B cell (primary cell): ENCODE measurements around the gene ITPR2. TPM values are rescaled to one million over a fixed set of nuclear protein-coding genes. Genes with fewer than 3 reads are reported as not detected.

ENCODE experiments used
- ATAC-seq: fragments of 200-7000 bp; cut with Tn5 transposase; one replicate; pipeline ENCODE4 v1.10.0; 2021; ENCODE audit warnings: low read depth, mild to moderate bottlenecking, moderate number of reproducible peaks, moderate library complexity
- CTCF ChIA-PET: fragments of 350-600 bp; sonication (Branson Sonifier 250); formaldehyde crosslinking; loops from one replicate; lab custom pipeline; 2021; ENCODE audit warnings: antibody characterized with exemption, inconsistent platforms; lab: Charles Lee
- POLR2A ChIA-PET: fragments of 350-600 bp; sonication (Branson Sonifier 250); formaldehyde crosslinking; loops from one replicate; lab custom pipeline; 2021; ENCODE audit warnings: antibody characterized with exemption; lab: Charles Lee
- DNase-seq: peaks from one replicate; pipeline ENCODE4 v3.0.0; 2013
- H2AFZ ChIP-seq: 2 replicates; pipeline ENCODE4 v1.6.1; 2012; ENCODE audit warnings: mild to moderate bottlenecking, low read depth, low read length; ENCODE audit not compliant: insufficient read depth, poor library complexity, severe bottlenecking
- H3K27ac ChIP-seq, 2 donors: 1 replicate in 1 of 2; 2 replicates in 1 of 2; pipeline ENCODE4 v1.5.1; 2012 to 2013; ENCODE audit warnings: low read length in 2 of 2, mild to moderate bottlenecking in 2 of 2, moderate library complexity in 1 of 2
- H3K27me3 ChIP-seq, 4 experiments: fragments of 200-600 bp in 1 of 4; sonication (generic) in 1 of 4; replicated peaks in 1 of 4; 1 replicate in 2 of 4; 2 replicates in 2 of 4; pipeline versions ENCODE4 v1.6.1 to v1.7.0; 2013 to 2016; ENCODE audit warnings: low read length in 3 of 4, mild to moderate bottlenecking in 2 of 4, mixed read lengths in 1 of 4, moderate library complexity in 1 of 4; ENCODE audit not compliant: insufficient read depth in 4 of 4, control insufficient read depth in 3 of 4; ENCODE audit errors: control extremely low read depth in 1 of 4
- H3K36me3 ChIP-seq, 2 experiments: replicated peaks in 1 of 2; 1 replicate in 1 of 2; 2 replicates in 1 of 2; pipeline versions ENCODE4 v1.6.1 to v1.7.1; 2013; ENCODE audit warnings: low read length in 1 of 2; ENCODE audit not compliant: insufficient read depth in 2 of 2, control insufficient read depth in 1 of 2; ENCODE audit errors: control extremely low read depth in 1 of 2, extremely low read depth in 1 of 2
- H3K4me1 ChIP-seq, 2 donors: fragments of 200-600 bp in 1 of 2; sonication (generic) in 1 of 2; 1 replicate in 1 of 2; 2 replicates in 1 of 2; pipeline versions ENCODE4 v1.5.1 to v1.6.1; 2013 to 2017; ENCODE audit warnings: low read length in 2 of 2; ENCODE audit not compliant: control insufficient read depth in 2 of 2, insufficient read depth in 2 of 2
- H3K4me2 ChIP-seq: replicated peaks from 2 replicates; pipeline ENCODE3; 2012; ENCODE audit warnings: mild to moderate bottlenecking, low read depth, low read length; ENCODE audit not compliant: poor library complexity, severe bottlenecking
- H3K4me3 ChIP-seq, 5 experiments: fragments of 200-600 bp in 1 of 5; sonication (generic) in 1 of 5; 1 replicate in 3 of 5; 2 replicates in 2 of 5; pipeline versions ENCODE4 v1.5.1 to v1.7.0; 2011 to 2016; ENCODE audit warnings: low read length in 4 of 5, mild to moderate bottlenecking in 4 of 5, low read depth in 2 of 5, control low read depth in 1 of 5, moderate library complexity in 1 of 5; ENCODE audit not compliant: insufficient read depth in 1 of 5; ENCODE audit errors: control extremely low read depth in 1 of 5, extremely low read depth in 1 of 5
- H3K79me2 ChIP-seq: fragments of 200-600 bp; sonication (generic); one replicate; pipeline ENCODE4 v1.6.0; 2016; ENCODE audit warnings: low read length; ENCODE audit not compliant: control insufficient read depth, insufficient read depth
- H3K9ac ChIP-seq: fragments of 200-600 bp; sonication (generic); 2 replicates; pipeline ENCODE4 v1.6.1; 2017; ENCODE audit warnings: mild to moderate bottlenecking, low read length, moderate library complexity
- H3K9me3 ChIP-seq, 3 donors: one replicate each; pipeline versions ENCODE4 v1.6.1 to v1.7.1; 2013; ENCODE audit warnings: low read length in 2 of 3; ENCODE audit not compliant: control insufficient read depth in 2 of 3, insufficient read depth in 1 of 3; ENCODE audit errors: control extremely low read depth in 1 of 3
- H4K20me1 ChIP-seq: 2 replicates; pipeline ENCODE4 v1.6.0; 2012; ENCODE audit warnings: mild to moderate bottlenecking, low read length; ENCODE audit not compliant: insufficient read depth, control insufficient read depth, poor library complexity, severe bottlenecking
- H3K27ac Mint-ChIP-seq: one replicate; pipeline ENCODE4 v1.8.0; 2021; ENCODE audit warnings: mixed read lengths
- H3K27me3 Mint-ChIP-seq: one replicate; pipeline ENCODE4 v1.8.0; 2021; ENCODE audit warnings: mixed read lengths
- H3K4me1 Mint-ChIP-seq: one replicate; pipeline ENCODE4 v1.8.0; 2021; ENCODE audit warnings: mixed read lengths
- H3K4me3 Mint-ChIP-seq: one replicate; pipeline ENCODE4 v1.8.0; 2021; ENCODE audit warnings: mixed read lengths
- H3K9me3 Mint-ChIP-seq: one replicate; pipeline ENCODE4 v1.8.0; 2022; ENCODE audit warnings: mixed read lengths; ENCODE audit not compliant: insufficient read depth
- CTCF ChIP-seq: fragments of 200-600 bp; IDR thresholded peaks from one replicate; pipeline ENCODE4 v1.8.0; 2022; ENCODE audit warnings: antibody characterized with exemption, mild to moderate bottlenecking
- EZH2 ChIP-seq: IDR thresholded peaks from 2 replicates; pipeline ENCODE4 v1.6.1; 2012; ENCODE audit warnings: borderline replicate concordance, low read depth, mild to moderate bottlenecking, moderate library complexity, low read length; ENCODE audit not compliant: insufficient read depth, poor library complexity, severe bottlenecking
- WGBS: methylation state at CpG from one replicate; pipeline ENCODE4 v1.1.5; 2013; ENCODE audit warnings: missing lambda C conversion rate; ENCODE audit not compliant: insufficient coverage; 5-methylcytosine and 5-hydroxymethylcytosine counted together
- intact Hi-C: fragments of 100-400 bp; cut with micrococcal nuclease; formaldehyde crosslinking; loops from one replicate; pipeline ENCODE4 v1.10.0; 2022
- polyA plus RNA-seq: library from polyadenylated mRNA; depleted of rRNA; stranded (reverse); fragments of >200 nt; gene quantifications from 2 replicates; pipeline ENCODE4 v1.2.3, GENCODE V29; 2012
- total RNA-seq, 2 donors: library from RNA; stranded (reverse); fragments of 120-200 nt in 1 of 2; gene quantifications; 1 replicate in 1 of 2; 2 replicates in 1 of 2; pipeline versions ENCODE4 v1.2.3 to v1.2.4, GENCODE V29; 2013 to 2022

Gene ITPR2
- total and polyA plus RNA-seq, 2 donors (not counting 1 experiment from before 2014, with no cell fraction given) = 4.3 to 113 TPM

GRCh38 chr12:26869908-26870459 is 37.0 kb upstream of the ITPR2 start:
- H3K27ac ChIP-seq = no peak overlapping the region
- H3K27me3 Mint-ChIP-seq = no peaks in the 10 kb centered on the region
- H3K4me1 Mint-ChIP-seq = peaks cover 11% of the 10 kb centered on the region
- intact Hi-C loops = no loop called here
- H3K9me3 Mint-ChIP-seq = no peaks in the 10 kb centered on the region
- TF ChIP-seq CTCF (no peak), EZH2 (no peak)
- no peak overlapping the region for H2AFZ ChIP-seq
- no peaks in the 10 kb centered on the region for H3K4me1 ChIP-seq
- no peak overlapping the region for H3K27ac Mint-ChIP-seq
- no peaks in the 10 kb centered on the region for H3K27me3 ChIP-seq
- no peak overlapping the region for H3K4me3 ChIP-seq
- H3K4me2 ChIP-seq = no peak overlapping the region
- no peak overlapping the region for H3K4me3 Mint-ChIP-seq
- no peak overlapping the region for H3K9ac ChIP-seq
- DNase-seq (no peak), ATAC-seq (no peak)
- H3K36me3 ChIP-seq = no peaks in the 10 kb centered on the region
- 71% methylated on average over 4 of the region's 6 CpGs for WGBS
- no peaks in the 10 kb centered on the region for H3K9me3 ChIP-seq
- H3K79me2 ChIP-seq = no peaks in the 10 kb centered on the region
- H4K20me1 ChIP-seq = no peaks in the 10 kb centered on the region
- ChIA-PET CTCF (interaction anchor here (1.0 to 4.4 kb wide), 3 partner anchors 9 to 169 kb away, joined by 3 to 19 read pairs (median 4); no protein-coding TSS in a partner anchor), POLR2A (no interaction called here)

DNA sequence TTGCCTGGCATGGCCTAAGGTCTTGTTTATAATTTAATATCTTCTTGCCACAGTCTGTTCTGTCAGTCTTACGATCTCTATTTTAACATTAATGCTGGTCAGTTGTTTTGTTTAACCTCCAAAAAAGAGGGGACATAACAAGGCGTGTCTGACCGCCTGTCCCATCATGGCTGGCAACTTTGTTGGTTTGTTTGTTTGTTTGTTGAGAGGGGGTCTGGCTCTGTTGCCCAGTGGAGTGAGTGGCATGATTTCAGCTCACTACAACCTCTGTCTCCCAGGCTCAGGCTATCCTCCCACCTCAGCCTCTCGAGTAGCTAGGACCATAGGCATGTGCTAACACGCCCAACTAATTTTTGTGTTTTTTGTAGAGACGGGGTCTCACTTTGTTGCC is 36.1 kb upstream of the ITPR2 start:
- Histone ChIP-seq H3K4me1 (no peaks in the 10 kb centered on the region), H3K27me3 (no peaks in the 10 kb centered on the region), H3K36me3 (no peaks in the 10 kb centered on the region), H3K4me2 (no peak overlapping the region), H3K79me2 (no peaks in the 10 kb centered on the region), H3K27ac (no peak overlapping the region), H3K4me3 (no peak overlapping the region), H3K9me3 (no peaks in the 10 kb centered on the region), H3K9ac (no peak overlapping the region), H2AFZ (no peak overlapping the region), H4K20me1 (no peaks in the 10 kb centered on the region)
- Mint-ChIP-seq H3K27me3 (no peaks in the 10 kb centered on the region), H3K27ac (no peak overlapping the region), H3K4me1 (peaks cover 8% of the 10 kb centered on the region), H3K4me3 (no peak overlapping the region), H3K9me3 (no peaks in the 10 kb centered on the region)
- CTCF ChIA-PET = interaction anchor here (4.4 kb wide), 1 partner anchor 16 kb away, joined by 19 read pairs; no protein-coding TSS in a partner anchor
- intact Hi-C loops = no loop called here
- 92% methylated on average over 4 of the region's 6 CpGs for WGBS
- POLR2A ChIA-PET = no interaction called here
- no peak for TF ChIP-seq EZH2
- TF ChIP-seq CTCF = no peak
- no peak for DNase-seq
- ATAC-seq = no peak
